ENCODE data around the gene VSNL1. TPM values are rescaled to one million over a fixed set of nuclear protein-coding genes. Genes with fewer than 3 reads are reported as not detected.
A peak's percentile ranks its signal among the peaks of the same experiment; 100 is the strongest.

The VSNL1 gene
- total RNA-seq, 1 donor: 0.36 TPM

GRCh38 chr2:17646081-17646554, 105.6 kb downstream of the VSNL1 start:
- Histone ChIP-seq H2AFZ (ENCODE audit: low read length) (no peak overlapping the region), H3K27ac (ENCODE audit: low read depth, low read length) (peak overlapping the region; percentile 71), H3K4me1 (ENCODE audit: insufficient read depth, low read length) (peaks cover 33% of the 10 kb centered on the region), H3K4me2 (ENCODE audit: insufficient read depth, low read length) (peak overlapping the region; percentile 52), H3K4me3 (ENCODE audit: insufficient read depth, low read length) (no peak overlapping the region), H3K27me3 (ENCODE audit: insufficient read depth, low read length) (no peaks in the 10 kb centered on the region), H3K36me3 (ENCODE audit: insufficient read depth, low read length) (no peaks in the 10 kb centered on the region), H3K9me3 (ENCODE audit: low read depth, low read length) (no peaks in the 10 kb centered on the region), H4K20me1 (ENCODE audit: insufficient read depth, low read length) (no peaks in the 10 kb centered on the region), H3K79me2 (ENCODE audit: insufficient read depth, low read length) (no peaks in the 10 kb centered on the region)
- peak; percentile 72 for DNase-seq (ENCODE audit: insufficient read length, low spot score, missing footprints)
- peak; percentile 84 for TF ChIP-seq CTCF (IDR thresholded peaks at IDR 0.05; ENCODE audit: extremely low read depth, low read depth, low read length)

DNA sequence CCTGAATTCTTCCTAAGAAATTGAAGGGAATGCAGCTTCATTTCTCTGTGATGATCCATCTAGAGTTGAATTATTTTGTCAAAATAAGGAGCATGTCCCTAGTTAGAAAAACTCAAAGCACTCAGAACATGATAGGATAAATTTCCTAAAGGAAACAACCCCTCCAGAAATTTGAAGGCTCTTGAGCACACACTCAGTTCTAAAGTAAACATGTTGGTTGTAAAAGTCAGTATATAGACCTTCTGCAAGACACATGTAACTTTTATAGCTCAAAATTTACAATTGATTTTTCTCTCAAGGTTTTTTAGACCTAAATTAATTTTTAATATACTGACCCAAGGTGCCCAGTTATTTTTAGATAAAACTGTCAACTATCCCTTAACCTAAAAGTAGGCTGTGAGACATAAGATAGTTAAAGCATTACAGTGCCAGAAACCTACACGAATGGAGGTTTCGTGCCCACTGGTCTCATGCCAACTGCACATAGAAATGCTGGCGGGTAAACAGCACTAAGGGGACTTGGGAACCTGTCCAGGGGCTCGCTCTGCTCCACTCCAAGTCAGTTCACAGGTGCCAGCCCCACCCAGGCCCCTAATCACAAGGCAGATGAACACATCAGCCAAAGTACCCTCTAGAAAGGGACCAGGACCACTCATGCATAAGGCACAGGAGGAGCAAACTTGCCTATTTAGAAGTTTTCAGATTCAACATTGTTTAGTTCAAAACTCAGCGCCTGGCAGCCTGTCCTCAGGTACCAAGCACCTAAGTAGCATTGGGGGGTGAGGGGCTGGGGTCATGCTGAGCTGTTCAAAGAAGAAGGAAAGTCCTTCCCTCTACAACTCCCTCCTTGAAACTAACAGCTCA, 106.6 kb downstream of the VSNL1 start:
- H3K36me3 ChIP-seq (ENCODE audit: insufficient read depth, low read length): no peaks in the 10 kb centered on the region
- no peaks in the 10 kb centered on the region for H3K79me2 ChIP-seq (ENCODE audit: insufficient read depth, low read length)
- no peak overlapping the region for H2AFZ ChIP-seq (ENCODE audit: low read length)
- H3K27me3 ChIP-seq (ENCODE audit: insufficient read depth, low read length): no peaks in the 10 kb centered on the region
- no peak for TF ChIP-seq CTCF (IDR thresholded peaks at IDR 0.05; ENCODE audit: extremely low read depth, low read depth, low read length)
- H3K4me3 ChIP-seq (ENCODE audit: insufficient read depth, low read length): no peak overlapping the region
- H3K27ac ChIP-seq (ENCODE audit: low read depth, low read length): no peak overlapping the region
- no peaks in the 10 kb centered on the region for H4K20me1 ChIP-seq (ENCODE audit: insufficient read depth, low read length)
- H3K9me3 ChIP-seq (ENCODE audit: low read depth, low read length): no peaks in the 10 kb centered on the region
- peaks cover 33% of the 10 kb centered on the region for H3K4me1 ChIP-seq (ENCODE audit: insufficient read depth, low read length)
- DNase-seq (ENCODE audit: insufficient read length, low spot score, missing footprints): no peak
- H3K4me2 ChIP-seq (ENCODE audit: insufficient read depth, low read length): no peak overlapping the region

GRCh38 chr2:17648581-17648980, 108.1 kb downstream of the VSNL1 start:
- no peak for DNase-seq (ENCODE audit: insufficient read length, low spot score, missing footprints)
- H3K27me3 ChIP-seq (ENCODE audit: insufficient read depth, low read length): no peaks in the 10 kb centered on the region
- no peak overlapping the region for H3K27ac ChIP-seq (ENCODE audit: low read depth, low read length)
- H2AFZ ChIP-seq (ENCODE audit: low read length): no peak overlapping the region
- TF ChIP-seq CTCF (IDR thresholded peaks at IDR 0.05; ENCODE audit: extremely low read depth, low read depth, low read length): no peak
- H3K4me2 ChIP-seq (ENCODE audit: insufficient read depth, low read length): no peak overlapping the region
- H3K4me3 ChIP-seq (ENCODE audit: insufficient read depth, low read length): no peak overlapping the region
- H4K20me1 ChIP-seq (ENCODE audit: insufficient read depth, low read length): no peaks in the 10 kb centered on the region
- H3K79me2 ChIP-seq (ENCODE audit: insufficient read depth, low read length): no peaks in the 10 kb centered on the region
- no peaks in the 10 kb centered on the region for H3K36me3 ChIP-seq (ENCODE audit: insufficient read depth, low read length)
- H3K9me3 ChIP-seq (ENCODE audit: low read depth, low read length): no peaks in the 10 kb centered on the region
- H3K4me1 ChIP-seq (ENCODE audit: insufficient read depth, low read length): peaks cover 22% of the 10 kb centered on the region

DNA sequence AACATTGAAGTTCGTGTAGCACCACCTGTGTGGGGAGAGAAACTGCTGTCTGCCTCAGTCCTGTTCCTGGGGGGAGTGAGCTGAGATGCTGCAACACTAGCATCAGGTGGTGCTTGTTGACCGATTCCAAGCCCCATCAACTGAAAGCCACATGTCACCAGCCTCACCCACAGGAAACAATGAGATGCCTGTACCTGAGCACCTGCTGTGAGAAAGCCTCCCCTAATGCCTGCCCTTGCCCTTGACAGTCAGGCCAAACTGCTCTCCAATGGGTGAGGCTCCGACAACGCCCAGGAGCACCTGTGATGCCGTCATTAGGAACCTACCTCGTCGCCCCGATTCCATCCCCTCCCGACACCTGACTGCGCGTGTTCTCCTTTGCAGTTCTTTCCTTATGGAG, 108.5 kb downstream of the VSNL1 start:
- no peak for DNase-seq (ENCODE audit: insufficient read length, low spot score, missing footprints)
- TF ChIP-seq CTCF (IDR thresholded peaks at IDR 0.05; ENCODE audit: extremely low read depth, low read depth, low read length): no peak
- no peaks in the 10 kb centered on the region for H3K79me2 ChIP-seq (ENCODE audit: insufficient read depth, low read length)
- H3K4me1 ChIP-seq (ENCODE audit: insufficient read depth, low read length): peaks cover 21% of the 10 kb centered on the region
- H3K4me2 ChIP-seq (ENCODE audit: insufficient read depth, low read length): no peak overlapping the region
- no peaks in the 10 kb centered on the region for H3K36me3 ChIP-seq (ENCODE audit: insufficient read depth, low read length)
- H3K9me3 ChIP-seq (ENCODE audit: low read depth, low read length): no peaks in the 10 kb centered on the region
- H3K4me3 ChIP-seq (ENCODE audit: insufficient read depth, low read length): no peak overlapping the region
- H3K27me3 ChIP-seq (ENCODE audit: insufficient read depth, low read length): no peaks in the 10 kb centered on the region
- H4K20me1 ChIP-seq (ENCODE audit: insufficient read depth, low read length): no peaks in the 10 kb centered on the region
- H3K27ac ChIP-seq (ENCODE audit: low read depth, low read length): no peak overlapping the region
- H2AFZ ChIP-seq (ENCODE audit: low read length): no peak overlapping the region

Data from osteoblast (primary cell).